ENCODE data around the gene TRIM71. TPM values are rescaled to one million over a fixed set of nuclear protein-coding genes. Genes with fewer than 3 reads are reported as not detected.

Gene TRIM71
- total and polyA plus RNA-seq, 2 of the 13 experiments (the other 11 are each of a cell fraction or from before 2014, with no cell fraction given): 21.7 to 76.9 TPM

- TF ChIP-seq ZNF530 (CRISPR knock-in tag; IDR thresholded peaks at IDR 0.05; ENCODE audit: low read depth) (no peak), ZBTB43 (CRISPR knock-in tag; conservative IDR thresholded peaks at IDR 0.05) (no peak), REPIN1 (CRISPR knock-in tag; IDR thresholded peaks at IDR 0.05; ENCODE audit: borderline replicate concordance, low read depth) (no peak), MXI1 (IDR thresholded peaks at IDR 0.05; ENCODE audit: borderline replicate concordance, low read depth, low read length) (no peak), ZGPAT (CRISPR knock-in tag; IDR thresholded peaks at IDR 0.05) (no peak), ZNF652 (CRISPR knock-in tag; IDR thresholded peaks at IDR 0.05; ENCODE audit: borderline replicate concordance, low read depth) (no peak), ZNF136 (CRISPR knock-in tag; IDR thresholded peaks at IDR 0.05; ENCODE audit: low read depth) (no peak), SRSF4 (IDR thresholded peaks at IDR 0.05; ENCODE audit: low read depth, low read length, poor library complexity, severe bottlenecking) (no peak), MEIS2 (CRISPR knock-in tag; IDR thresholded peaks at IDR 0.05) (no peak), FOXA1 (IDR thresholded peaks at IDR 0.05) (no peak), FOXA1 (CRISPR knock-in tag; IDR thresholded peaks at IDR 0.05) (no peak), MYNN (CRISPR knock-in tag; IDR thresholded peaks at IDR 0.05; ENCODE audit: low read depth) (no peak), THYN1 (CRISPR knock-in tag; IDR thresholded peaks at IDR 0.05; ENCODE audit: borderline replicate concordance, low read depth) (no peak), SKI (IDR thresholded peaks at IDR 0.05; ENCODE audit: partially characterized antibody) (no peak), RCOR2 (CRISPR knock-in tag; IDR thresholded peaks at IDR 0.05) (no peak), YEATS2 (CRISPR knock-in tag; IDR thresholded peaks at IDR 0.05; ENCODE audit: borderline replicate concordance) (no peak), ZNF589 (CRISPR knock-in tag; conservative IDR thresholded peaks at IDR 0.05) (no peak)
- TF ChIP-seq, protein P1, sequence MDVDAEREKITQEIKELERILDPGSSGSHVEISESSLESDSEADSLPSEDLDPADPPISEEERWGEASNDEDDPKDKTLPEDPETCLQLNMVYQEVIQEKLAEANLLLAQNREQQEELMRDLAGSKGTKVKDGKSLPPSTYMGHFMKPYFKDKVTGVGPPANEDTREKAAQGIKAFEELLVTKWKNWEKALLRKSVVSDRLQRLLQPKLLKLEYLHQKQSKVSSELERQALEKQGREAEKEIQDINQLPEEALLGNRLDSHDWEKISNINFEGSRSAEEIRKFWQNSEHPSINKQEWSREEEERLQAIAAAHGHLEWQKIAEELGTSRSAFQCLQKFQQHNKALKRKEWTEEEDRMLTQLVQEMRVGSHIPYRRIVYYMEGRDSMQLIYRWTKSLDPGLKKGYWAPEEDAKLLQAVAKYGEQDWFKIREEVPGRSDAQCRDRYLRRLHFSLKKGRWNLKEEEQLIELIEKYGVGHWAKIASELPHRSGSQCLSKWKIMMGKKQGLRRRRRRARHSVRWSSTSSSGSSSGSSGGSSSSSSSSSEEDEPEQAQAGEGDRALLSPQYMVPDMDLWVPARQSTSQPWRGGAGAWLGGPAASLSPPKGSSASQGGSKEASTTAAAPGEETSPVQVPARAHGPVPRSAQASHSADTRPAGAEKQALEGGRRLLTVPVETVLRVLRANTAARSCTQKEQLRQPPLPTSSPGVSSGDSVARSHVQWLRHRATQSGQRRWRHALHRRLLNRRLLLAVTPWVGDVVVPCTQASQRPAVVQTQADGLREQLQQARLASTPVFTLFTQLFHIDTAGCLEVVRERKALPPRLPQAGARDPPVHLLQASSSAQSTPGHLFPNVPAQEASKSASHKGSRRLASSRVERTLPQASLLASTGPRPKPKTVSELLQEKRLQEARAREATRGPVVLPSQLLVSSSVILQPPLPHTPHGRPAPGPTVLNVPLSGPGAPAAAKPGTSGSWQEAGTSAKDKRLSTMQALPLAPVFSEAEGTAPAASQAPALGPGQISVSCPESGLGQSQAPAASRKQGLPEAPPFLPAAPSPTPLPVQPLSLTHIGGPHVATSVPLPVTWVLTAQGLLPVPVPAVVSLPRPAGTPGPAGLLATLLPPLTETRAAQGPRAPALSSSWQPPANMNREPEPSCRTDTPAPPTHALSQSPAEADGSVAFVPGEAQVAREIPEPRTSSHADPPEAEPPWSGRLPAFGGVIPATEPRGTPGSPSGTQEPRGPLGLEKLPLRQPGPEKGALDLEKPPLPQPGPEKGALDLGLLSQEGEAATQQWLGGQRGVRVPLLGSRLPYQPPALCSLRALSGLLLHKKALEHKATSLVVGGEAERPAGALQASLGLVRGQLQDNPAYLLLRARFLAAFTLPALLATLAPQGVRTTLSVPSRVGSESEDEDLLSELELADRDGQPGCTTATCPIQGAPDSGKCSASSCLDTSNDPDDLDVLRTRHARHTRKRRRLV (CRISPR knock-in tag; IDR thresholded peaks at IDR 0.05): no peak
- TF ChIP-seq, protein P2, sequence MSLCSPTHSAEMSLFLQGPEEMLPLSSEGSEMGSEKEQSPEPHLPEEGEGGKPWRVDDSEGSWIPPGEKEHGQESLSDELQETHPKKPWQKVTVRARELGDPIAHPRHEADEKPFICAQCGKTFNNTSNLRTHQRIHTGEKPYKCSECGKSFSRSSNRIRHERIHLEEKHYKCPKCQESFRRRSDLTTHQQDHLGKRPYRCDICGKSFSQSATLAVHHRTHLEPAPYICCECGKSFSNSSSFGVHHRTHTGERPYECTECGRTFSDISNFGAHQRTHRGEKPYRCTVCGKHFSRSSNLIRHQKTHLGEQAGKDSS (CRISPR knock-in tag; IDR thresholded peaks at IDR 0.05; ENCODE audit: borderline replicate concordance, low read depth): no peak
- TF ChIP-seq, protein P3, sequence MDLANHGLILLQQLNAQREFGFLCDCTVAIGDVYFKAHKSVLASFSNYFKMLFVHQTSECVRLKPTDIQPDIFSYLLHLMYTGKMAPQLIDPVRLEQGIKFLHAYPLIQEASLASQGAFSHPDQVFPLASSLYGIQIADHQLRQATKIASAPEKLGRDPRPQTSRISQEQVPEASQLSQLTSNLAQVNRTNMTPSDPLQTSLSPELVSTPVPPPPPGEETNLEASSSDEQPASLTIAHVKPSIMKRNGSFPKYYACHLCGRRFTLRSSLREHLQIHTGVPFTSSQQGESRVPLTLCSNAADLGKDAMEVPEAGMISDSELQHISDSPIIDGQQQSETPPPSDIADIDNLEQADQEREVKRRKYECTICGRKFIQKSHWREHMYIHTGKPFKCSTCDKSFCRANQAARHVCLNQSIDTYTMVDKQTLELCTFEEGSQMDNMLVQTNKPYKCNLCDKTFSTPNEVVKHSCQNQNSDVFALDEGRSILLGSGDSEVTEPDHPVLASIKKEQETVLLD (CRISPR knock-in tag; IDR thresholded peaks at IDR 0.05; ENCODE audit: low read depth): no peak
These were observed 4.0 kb downstream of the TRIM71 start (continued) for GRCh38 chr3:32821686-32822296.

All from HepG2 (cell line).